ENCODE data around the gene SLC25A25.

DNA sequence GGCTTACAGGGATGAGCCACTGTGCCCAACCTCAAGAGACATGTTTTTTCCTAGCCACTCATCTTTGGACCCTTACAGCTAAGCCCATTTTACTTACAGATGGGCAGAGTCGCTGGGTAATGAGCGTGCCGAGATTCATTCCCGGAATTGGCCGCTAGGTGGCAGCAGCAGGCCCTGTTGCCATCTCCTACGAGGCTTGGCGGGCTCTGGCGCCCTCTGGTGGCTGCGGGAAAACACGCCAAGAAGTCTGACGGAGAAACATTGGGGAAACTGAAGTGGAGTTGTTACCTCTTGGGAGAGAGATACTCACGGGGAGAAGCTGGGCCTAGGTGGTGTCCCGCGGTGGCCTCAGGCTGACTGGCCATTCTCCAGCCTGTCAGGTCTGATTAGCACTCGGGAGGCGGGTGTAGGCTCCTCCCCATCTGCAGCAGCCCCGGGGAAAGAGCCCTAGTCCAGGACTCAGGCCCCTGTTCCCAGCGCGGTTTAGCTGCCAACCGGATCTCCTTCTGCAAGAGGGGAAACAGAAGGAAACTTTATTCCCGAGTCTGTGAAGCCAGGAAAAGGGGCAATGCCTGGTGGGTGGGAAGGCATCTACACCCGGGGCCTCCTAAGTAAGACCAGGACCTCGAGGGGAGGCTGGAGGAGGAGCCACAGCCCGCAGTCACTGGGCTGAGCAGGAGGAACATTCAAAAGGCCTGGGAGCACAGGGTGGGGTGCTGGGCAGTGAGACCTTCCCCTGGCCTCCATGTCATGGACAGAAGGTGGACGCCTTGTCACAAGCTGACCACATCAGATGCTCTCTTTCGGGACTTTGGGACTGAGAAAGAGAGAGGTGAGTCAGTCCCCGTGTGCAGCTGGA, 49.8 kb downstream of the SLC25A25 start:
- TF ChIP-seq POLR2AphosphoS5 (IDR thresholded peaks at IDR 0.05; ENCODE audit: low read depth, low read length): no peak; the same call in 1 of the 2 replicates
- TF ChIP-seq POLR2A (IDR thresholded peaks at IDR 0.05; ENCODE audit: low read depth, low read length): no peak
- TF ChIP-seq TAF1 (IDR thresholded peaks at IDR 0.05; ENCODE audit: low read depth, low read length): no peak
- no peak for TF ChIP-seq PAX5 (IDR thresholded peaks at IDR 0.05; ENCODE audit: insufficient read depth, low read length, severe bottlenecking)
- TF ChIP-seq SPI1 (IDR thresholded peaks at IDR 0.05; ENCODE audit: low read depth, low read length): no peak

All from GM12891 (cell line).